Stimulated activated CD8-positive, alpha-beta memory T cell treated with anti-CD3 and anti-CD28 coated beads, Interleukin-7, amount 100 ng/mL, for 24 hours (primary cell): Measurements from ENCODE around the gene CD163.
"Not testable (repeated sequence)": the region's sequence is repeated elsewhere in the genome, so short reads cannot be mapped to it uniquely, and the experiment has no call there.

Source experiments
- DNase-seq: peaks from one replicate; pipeline ENCODE4 v3.0.0-alpha.2; 2020; ENCODE audit warnings: low read depth

Gene CD163

GRCh38 chr12:7448099-7448498, 55.5 kb downstream of the CD163 start:
- DNase-seq, result no peak

DNA sequence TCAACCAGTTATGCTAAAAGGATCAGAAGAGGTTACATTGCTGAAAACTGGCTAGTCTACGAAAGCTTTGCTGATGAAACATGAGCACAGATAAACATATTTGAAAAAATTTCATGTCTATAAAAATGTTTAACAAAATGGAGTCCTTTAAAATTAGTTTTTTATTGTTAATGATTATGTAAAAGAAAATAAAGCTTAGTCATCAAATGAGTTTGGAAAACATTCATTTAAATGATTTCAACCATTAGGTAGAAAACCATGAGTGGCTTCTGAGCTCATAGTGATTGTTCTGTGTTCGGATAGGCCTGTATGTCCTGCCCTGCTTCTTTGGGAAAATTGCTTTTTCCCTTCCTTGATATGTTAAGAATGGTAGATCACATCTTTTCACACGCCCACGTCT, 59.0 kb downstream of the CD163 start:
- DNase-seq, result no peak

DNA sequence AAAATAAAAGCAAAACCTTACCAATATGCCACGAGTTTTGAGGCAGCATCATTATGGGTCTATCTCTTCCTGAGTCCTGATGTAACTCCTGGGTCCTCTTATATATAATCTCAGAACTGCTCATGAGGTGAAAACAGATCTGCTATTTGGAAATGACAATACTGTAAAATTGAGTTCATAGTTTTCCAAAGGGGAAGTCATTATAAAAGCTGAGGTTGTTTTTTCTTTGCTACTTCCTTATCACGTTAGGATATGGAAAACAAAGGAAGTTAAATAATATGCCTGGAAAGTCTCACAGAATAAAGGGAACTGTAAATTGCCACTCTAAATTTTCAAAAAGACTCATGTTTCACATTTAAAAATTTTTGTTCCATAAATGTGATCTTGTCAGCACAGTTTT, 59.5 kb downstream of the CD163 start, which contains the start of gene CD163L1:
TSS of gene CD163L1 (minus strand) at position 78 of the 400 bp plus-strand sequence. CDS start at position 52, 26 bp downstream.
- DNase-seq, result no peak

- DNase-seq, result no peak
These were observed 62.4 kb downstream of the CD163 start for GRCh38 chr12:7441216-7441615.

DNA sequence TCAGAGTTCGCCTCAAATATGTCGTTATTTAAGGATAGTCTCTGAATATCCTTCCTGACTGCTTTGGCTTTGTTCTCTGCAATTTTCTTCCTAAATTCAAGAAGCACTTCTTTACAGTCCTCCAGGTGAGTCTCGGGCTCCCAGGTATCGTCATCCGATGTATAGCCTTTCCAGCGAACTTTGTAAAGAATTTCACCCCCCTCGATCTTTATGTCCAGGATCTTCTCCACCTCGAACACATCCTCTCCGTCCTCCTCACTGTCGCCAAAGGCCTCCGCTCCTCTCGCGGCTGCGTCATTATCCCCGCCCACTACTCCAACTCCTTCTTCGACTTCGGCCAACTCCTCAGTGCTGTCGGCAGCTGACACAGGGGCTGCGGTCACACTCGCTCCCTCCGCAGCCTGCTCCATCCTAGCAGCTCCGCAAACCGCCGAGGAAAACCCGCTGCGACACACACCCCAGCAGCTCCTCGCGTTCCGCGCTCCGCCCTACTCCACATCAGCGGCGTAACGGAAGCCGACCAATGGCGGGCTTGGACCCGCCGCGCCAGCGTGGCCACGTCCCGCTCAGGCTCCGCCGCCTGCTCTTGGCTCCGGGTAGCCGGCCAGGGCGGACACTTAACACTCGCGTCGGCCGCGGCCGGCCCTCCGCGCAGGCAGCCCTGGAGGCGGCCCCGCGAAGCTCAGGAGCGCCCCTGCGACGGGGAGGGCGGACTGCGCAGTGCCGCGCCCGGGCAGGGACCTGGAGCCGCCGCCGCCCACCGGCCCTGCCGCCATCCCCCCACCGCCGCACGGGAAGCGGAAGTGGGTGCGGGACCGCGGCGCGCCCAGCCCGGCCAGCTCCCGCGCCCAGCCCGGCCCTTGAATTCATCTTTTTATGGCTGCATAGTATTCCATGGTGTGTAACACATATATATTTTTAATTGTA, 63.7 kb downstream of the CD163 start:
- DNase-seq, result peak; percentile 3

DNA sequence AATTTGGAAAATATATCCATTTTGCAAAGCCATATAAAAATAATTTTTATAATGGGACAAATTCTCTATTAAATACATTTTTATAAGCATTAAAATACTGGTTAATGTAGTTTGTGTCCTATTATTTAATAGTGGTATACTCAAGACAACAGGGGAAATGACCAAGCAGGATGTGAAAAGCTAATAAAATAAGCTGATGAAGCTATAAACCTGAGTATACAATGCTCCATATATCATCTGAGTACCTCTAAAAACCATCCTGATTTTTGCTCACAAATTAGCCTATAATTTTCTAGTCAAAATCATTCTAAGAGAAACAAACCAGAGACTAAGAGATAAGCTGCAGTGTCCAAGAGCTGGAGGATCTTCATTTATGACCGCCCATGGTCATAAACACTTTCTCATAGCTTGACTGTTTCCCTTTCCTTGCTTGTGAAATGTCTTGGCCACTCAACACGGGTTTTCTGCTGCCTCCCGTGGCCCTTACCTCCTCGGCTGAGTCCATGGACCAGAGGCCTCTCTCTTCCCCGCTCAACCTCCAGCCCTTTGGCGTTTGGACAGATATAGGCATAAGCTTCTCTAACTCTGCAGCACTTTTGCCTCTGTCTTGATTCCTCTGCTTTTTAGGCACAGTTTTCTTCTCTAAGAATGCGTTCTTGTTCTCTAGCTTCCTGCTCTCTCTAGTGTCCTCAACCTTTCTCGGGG, 65.1 kb downstream of the CD163 start:
- not testable (repeated sequence) for DNase-seq

DNA sequence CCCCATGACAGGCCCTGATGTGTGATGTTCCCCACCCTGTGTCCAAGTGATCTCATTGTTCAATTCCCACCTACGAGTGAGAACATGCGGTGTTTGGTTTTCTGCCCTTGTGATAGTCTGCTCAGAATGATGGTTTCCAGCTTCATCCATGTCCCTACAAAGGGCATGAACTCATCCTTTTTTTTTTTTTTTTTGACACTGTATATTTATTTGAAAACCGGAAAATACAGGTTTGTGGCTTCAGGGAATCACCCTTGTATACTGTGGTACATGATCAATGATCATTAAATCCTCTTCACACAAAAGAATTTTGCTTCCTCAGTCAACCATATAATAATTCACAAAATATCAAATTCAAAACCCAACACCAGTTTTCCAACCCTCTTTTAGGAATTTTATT, 66.1 kb downstream of the CD163 start:
- DNase-seq, result not testable (repeated sequence)

GRCh38 chr12:7434670-7435069, 68.9 kb downstream of the CD163 start:
- no peak for DNase-seq

DNA sequence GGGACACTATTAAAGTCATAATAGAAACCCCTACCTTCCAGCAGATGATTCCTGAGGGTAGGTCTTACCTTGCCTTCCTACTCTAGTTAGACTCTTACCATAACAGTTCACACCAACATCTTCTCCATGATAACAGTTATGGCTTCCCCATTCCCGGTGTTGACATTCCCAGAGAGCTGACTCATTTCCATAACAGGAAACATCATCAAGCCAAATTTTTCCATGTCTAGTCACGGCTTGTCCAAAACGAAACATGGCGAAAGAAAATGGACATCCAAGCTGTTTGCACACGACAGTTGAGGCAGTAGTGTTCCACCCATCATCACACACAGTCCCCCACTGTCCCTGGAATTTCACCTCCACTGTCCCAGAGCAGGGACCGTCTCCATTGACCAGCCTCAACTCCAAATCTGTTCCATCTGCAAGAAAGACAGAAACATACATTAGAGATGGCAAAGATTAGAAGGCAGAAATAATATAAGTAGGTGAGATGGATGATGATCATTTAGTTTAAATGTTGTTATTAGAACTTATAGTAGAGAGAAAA, 70.2 kb downstream of the CD163 start:
- no peak for DNase-seq

DNA sequence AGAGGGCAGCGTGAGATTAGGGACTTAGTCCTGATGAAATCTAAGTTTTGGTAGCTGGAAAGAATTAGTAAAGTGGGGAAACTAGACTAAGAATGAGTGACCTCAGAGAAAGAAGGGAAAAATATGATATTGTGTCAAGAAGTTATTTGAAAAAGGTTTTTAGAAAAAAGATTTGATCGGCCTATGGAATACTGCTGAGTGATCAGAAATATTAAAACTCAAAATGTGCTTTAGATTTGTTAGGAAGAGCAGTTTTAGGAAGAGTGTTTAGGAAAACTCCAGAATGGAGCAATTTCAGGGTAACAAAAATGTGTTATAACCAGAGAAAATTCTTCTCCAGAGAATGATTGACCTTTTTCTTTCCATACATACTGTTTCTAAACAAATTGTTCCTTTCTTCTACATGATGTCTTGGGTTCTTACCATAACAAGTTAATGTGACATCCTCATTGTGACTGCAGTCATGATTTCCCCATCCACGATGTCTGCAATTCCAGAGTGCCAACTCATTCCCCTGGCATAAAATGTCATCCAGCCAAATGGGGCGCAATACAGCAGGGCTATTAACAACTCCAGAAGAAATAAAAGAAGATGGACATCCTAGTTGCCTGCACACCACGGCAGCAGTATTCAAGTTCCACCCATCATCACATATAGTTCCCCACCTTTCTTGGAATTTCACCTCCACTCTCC, 71.4 kb downstream of the CD163 start:
- DNase-seq, result no peak
